HG03045 (cell line): ENCODE measurements around the gene EHMT2.
"Not testable (repeated sequence)": the region's sequence is repeated elsewhere in the genome, so short reads cannot be mapped to it uniquely, and the experiment has no call there.

ENCODE experiments used
- ATAC-seq: cut with Tn5 transposase; IDR thresholded peaks from one replicate; pipeline ENCODE4 v1.9.1; 2021; ENCODE audit warnings: mild to moderate bottlenecking, moderate library complexity; ENCODE audit not compliant: unreplicated experiment

EHMT2 gene

GRCh38 chr6:31897612-31898382 is at the start of gene EHMT2:
TSS of gene EHMT2 (minus strand) at chr6:31897698. CDS start at chr6:31897677, 21 bp downstream.
- no peak for ATAC-seq

DNA sequence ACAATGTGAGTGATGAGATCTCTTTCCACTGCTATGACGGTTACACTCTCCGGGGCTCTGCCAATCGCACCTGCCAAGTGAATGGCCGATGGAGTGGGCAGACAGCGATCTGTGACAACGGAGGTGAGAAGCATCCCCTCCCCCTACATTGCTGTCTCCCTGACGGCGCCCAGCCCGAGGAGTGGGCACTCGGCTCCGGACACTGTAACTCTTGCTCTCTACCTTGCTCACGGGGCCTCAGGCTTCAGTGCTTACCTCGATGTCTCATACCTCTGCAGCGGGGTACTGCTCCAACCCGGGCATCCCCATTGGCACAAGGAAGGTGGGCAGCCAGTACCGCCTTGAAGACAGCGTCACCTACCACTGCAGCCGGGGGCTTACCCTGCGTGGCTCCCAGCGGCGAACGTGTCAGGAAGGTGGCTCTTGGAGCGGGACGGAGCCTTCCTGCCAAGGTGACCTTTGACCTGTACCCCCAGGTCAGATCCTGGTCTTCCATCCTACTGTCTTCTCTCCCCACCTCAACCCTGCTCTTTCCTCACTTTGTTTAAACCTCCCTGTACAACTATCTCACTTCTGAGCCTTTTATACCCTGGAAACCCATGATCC is 49.7 kb upstream of the EHMT2 start:
- ATAC-seq: no peak

GRCh38 chr6:31946370-31946885 is 48.9 kb upstream of the EHMT2 start:
- ATAC-seq: no peak

- ATAC-seq: no peak
Measured at GRCh38 chr6:31945507-31946369, 48.2 kb upstream of the EHMT2 start, which contains the start of gene CFB. TSS of gene CFB (plus strand) at chr6:31946095. CDS start at chr6:31946222, 127 bp downstream.

DNA sequence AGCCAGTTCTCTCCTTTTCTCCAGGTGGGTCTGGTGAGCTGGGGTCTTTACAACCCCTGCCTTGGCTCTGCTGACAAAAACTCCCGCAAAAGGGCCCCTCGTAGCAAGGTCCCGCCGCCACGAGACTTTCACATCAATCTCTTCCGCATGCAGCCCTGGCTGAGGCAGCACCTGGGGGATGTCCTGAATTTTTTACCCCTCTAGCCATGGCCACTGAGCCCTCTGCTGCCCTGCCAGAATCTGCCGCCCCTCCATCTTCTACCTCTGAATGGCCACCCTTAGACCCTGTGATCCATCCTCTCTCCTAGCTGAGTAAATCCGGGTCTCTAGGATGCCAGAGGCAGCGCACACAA is 47.6 kb upstream of the EHMT2 start:
- ATAC-seq: no peak

DNA sequence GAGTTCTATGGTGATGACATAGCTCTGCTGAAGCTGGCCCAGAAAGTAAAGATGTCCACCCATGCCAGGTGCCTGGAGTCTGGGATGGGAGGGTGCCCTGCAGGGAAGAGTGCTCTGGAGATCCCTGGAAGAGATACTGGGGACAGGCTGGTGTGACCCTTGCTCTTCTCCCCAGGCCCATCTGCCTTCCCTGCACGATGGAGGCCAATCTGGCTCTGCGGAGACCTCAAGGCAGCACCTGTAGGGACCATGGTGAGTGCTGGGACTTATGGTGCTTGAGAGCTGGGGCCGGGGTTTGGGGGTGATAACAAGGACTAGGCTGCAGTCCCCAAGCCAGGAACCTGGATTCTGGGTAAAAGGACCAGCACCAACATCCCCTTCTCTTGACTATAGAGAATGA is 46.2 kb upstream of the EHMT2 start:
- ATAC-seq: no peak

GRCh38 chr6:31940256-31940664 is 42.8 kb upstream of the EHMT2 start:
- no peak for ATAC-seq

DNA sequence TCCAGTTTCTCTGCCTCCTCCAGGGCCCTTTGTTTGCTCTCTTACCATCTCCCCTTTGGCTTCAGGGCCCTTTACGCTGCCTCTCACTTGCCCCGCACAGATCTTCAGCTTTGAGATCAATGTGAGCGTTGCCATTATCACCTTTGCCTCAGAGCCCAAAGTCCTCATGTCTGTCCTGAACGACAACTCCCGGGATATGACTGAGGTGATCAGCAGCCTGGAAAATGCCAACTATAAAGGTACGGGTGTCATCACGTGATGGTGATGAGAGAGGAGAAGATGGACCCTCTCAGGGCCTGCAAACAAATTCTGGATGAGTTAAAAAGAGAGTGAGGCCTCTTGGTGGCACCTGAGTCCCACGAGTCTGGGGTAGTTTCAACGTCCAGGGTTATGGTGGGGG is 38.3 kb upstream of the EHMT2 start:
- no peak for ATAC-seq

GRCh38 chr6:31935021-31935420 is 37.5 kb upstream of the EHMT2 start:
- ATAC-seq: no peak

DNA sequence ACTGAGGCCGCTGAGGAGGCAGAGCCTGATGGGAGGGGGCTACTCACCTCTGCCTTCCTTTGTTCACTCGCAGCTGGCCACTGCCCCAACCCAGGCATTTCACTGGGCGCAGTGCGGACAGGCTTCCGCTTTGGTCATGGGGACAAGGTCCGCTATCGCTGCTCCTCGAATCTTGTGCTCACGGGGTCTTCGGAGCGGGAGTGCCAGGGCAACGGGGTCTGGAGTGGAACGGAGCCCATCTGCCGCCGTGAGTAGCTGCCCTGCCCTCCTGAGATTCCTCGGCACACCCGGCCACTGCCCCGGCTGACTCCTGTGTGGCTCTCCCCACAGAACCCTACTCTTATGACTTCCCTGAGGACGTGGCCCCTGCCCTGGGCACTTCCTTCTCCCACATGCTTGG is 36.0 kb upstream of the EHMT2 start:
- no peak for ATAC-seq

GRCh38 chr6:31932137-31932536 is 34.6 kb upstream of the EHMT2 start:
- ATAC-seq: not testable (repeated sequence)

DNA sequence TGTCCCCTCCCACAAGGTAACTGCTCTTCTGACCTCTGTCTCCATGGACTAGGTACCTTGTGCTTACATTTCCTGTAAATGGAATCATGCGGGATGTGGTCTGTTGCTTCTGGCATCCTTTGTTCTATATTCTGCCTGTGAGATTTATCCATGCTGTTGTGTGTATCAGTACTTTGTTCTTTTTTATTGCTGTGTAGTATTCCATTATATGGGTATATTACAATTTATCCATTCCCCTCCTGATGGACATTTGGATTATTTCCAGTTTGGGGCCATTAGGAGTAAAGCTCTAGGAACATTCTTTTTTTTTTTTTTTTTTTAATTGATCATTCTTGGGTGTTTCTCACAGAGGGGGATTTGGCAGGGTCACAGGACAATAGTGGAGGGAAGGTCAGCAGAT is 33.5 kb upstream of the EHMT2 start:
- no peak for ATAC-seq

DNA sequence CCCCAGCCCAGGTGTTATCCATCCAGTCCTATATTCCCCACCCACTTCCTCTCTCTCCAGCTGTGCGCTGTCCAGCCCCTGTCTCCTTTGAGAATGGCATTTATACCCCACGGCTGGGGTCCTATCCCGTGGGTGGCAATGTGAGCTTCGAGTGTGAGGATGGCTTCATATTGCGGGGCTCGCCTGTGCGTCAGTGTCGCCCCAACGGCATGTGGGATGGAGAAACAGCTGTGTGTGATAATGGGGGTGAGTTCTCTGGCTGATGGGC is 31.1 kb upstream of the EHMT2 start:
- no peak for ATAC-seq

GRCh38 chr6:31927863-31928671 is 30.6 kb upstream of the EHMT2 start:
- ATAC-seq: no peak

GRCh38 chr6:31927242-31927862 is 29.9 kb upstream of the EHMT2 start, which contains the start of gene C2:
TSS of gene C2 (plus strand) at chr6:31927717. CDS start at chr6:31927753, 36 bp downstream.
- no peak for ATAC-seq

DNA sequence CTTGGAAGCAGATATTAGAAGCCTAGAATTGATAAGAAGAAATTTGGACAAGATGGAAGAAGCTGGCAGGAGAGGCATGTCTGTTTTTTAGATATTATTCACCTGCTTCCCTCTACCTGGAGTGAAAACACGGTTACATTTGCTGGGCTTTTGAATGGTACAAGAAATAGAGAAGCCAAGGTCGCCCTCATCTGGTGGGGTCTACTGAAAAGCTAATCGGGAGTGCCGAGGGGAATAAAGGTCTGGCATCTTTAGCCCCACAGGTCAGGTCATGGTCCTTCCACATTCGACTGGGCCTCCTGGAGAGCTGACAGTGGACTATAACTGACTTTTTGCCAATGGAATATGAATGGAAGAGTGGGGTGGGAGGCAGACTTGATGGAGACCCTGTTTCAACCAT is 25.4 kb upstream of the EHMT2 start:
- ATAC-seq: no peak

GRCh38 chr6:31920811-31921210 is 23.3 kb upstream of the EHMT2 start:
- ATAC-seq: no peak

GRCh38 chr6:31919624-31920303 is 22.3 kb upstream of the EHMT2 start:
- ATAC-seq: no peak

GRCh38 chr6:31918069-31918720 is 20.7 kb upstream of the EHMT2 start:
- no peak for ATAC-seq
